SK-N-SH (cell line): ENCODE results near the gene SCAPER. TPM values are rescaled to one million over a fixed set of nuclear protein-coding genes. Genes with fewer than 3 reads are reported as not detected.

Experiments
- CTCF ChIA-PET: fragments of 300-600, 350-600 bp; formaldehyde crosslinking; extraction: SDS; loops from one replicate; lab custom pipeline; 2021; lab: Yijun Ruan, JAX
- POLR2A ChIA-PET: fragments of 350-600 bp; sonication (Branson Sonifier 250); formaldehyde crosslinking; extraction: SDS; loops from one replicate; lab custom pipeline; 2020; ENCODE audit warnings: antibody characterized with exemption, inconsistent platforms; lab: Yijun Ruan, JAX
- DNase-seq: peaks from one replicate; pipeline ENCODE4 v3.0.0; 2012
- H2AFZ ChIP-seq: fragments of 200-600 bp; sonication (generic); 2 replicates; pipeline ENCODE4 v1.8.1; 2016; ENCODE audit warnings: antibody characterized with exemption, mild to moderate bottlenecking, low read depth
- H3F3A ChIP-seq: fragments of 200-600 bp; sonication (generic); replicated peaks from 2 replicates; pipeline ENCODE3; 2016; ENCODE audit warnings: antibody characterized with exemption, mild to moderate bottlenecking; ENCODE audit not compliant: insufficient read depth
- H3K27ac ChIP-seq, 2 experiments: fragments of 200-500 bp in 1 of 2; fragments of 200-600 bp in 1 of 2; sonication (Bioruptor generic) in 1 of 2; sonication (generic), shearing (Covaris generic) in 1 of 2; 2 replicates each; pipeline versions ENCODE4 v1.5.1 to v1.6.1; 2014 to 2016; ENCODE audit warnings: low read depth in 2 of 2, inconsistent platforms in 1 of 2, low read length in 1 of 2, mild to moderate bottlenecking in 1 of 2, mixed read lengths in 1 of 2
- H3K27me3 ChIP-seq: fragments of 200-600 bp; sonication (generic), shearing (Covaris generic); 2 replicates; pipeline ENCODE4 v1.6.1; 2016; ENCODE audit warnings: mixed run types; ENCODE audit not compliant: insufficient read depth
- H3K36me3 ChIP-seq, 2 experiments: fragments of 200-500 bp in 1 of 2; fragments of 200-600 bp in 1 of 2; sonication (Bioruptor generic) in 1 of 2; sonication (generic) in 1 of 2; replicated peaks in 1 of 2; 2 replicates each; pipeline versions ENCODE3 to v1.5.1; 2014 to 2016; ENCODE audit warnings: low read length in 1 of 2, mild to moderate bottlenecking in 1 of 2; ENCODE audit not compliant: insufficient read depth in 2 of 2, control insufficient read depth in 1 of 2
- H3K4me1 ChIP-seq, 2 experiments: fragments of 200-500 bp in 1 of 2; fragments of 200-600 bp in 1 of 2; sonication (Bioruptor generic) in 1 of 2; sonication (generic), shearing (Covaris generic) in 1 of 2; 2 replicates each; pipeline versions ENCODE4 v1.5.1 to v1.6.1; 2014 to 2016; ENCODE audit warnings: low read depth in 1 of 2, low read length in 1 of 2, mixed run types in 1 of 2; ENCODE audit not compliant: insufficient read depth in 2 of 2, control insufficient read depth in 1 of 2
- H3K4me2 ChIP-seq: fragments of 200-600 bp; sonication (generic), shearing (Covaris generic); 2 replicates; pipeline ENCODE4 v1.6.1; 2017; ENCODE audit warnings: mixed run types
- H3K4me3 ChIP-seq, 2 experiments: fragments of 200-500 bp in 1 of 2; fragments of 200-600 bp in 1 of 2; sonication (Bioruptor generic) in 1 of 2; sonication (generic), shearing (Covaris generic) in 1 of 2; 2 replicates each; pipeline versions ENCODE4 v1.5.1 to v1.8.1; 2014 to 2016; ENCODE audit warnings: low read depth in 2 of 2, inconsistent platforms in 1 of 2, low read length in 1 of 2, mild to moderate bottlenecking in 1 of 2, mixed read lengths in 1 of 2, moderate library complexity in 1 of 2
- H3K79me2 ChIP-seq: fragments of 200-600 bp; sonication (generic); 2 replicates; pipeline ENCODE4 v1.8.1; 2017; ENCODE audit warnings: mild to moderate bottlenecking; ENCODE audit not compliant: insufficient read depth
- H3K9ac ChIP-seq: fragments of 200-600 bp; sonication (generic); 2 replicates; pipeline ENCODE4 v1.6.1; 2017; ENCODE audit warnings: mixed run types
- H3K9me2 ChIP-seq: fragments of 200-600 bp; sonication (generic); 2 replicates; pipeline ENCODE4 v1.6.1; 2017; ENCODE audit warnings: mixed run types
- H3K9me3 ChIP-seq: fragments of 200-600 bp; sonication (generic); 2 replicates; pipeline ENCODE4 v1.6.1; 2017; ENCODE audit warnings: mixed run types, mild to moderate bottlenecking, moderate library complexity
- H4K20me1 ChIP-seq: fragments of 200-600 bp; sonication (generic); 2 replicates; pipeline ENCODE4 v1.6.1; 2017; ENCODE audit warnings: mild to moderate bottlenecking, mixed run types; ENCODE audit not compliant: insufficient read depth
- EZH2phosphoT487 ChIP-seq: fragments of 200-600 bp; sonication (generic); IDR thresholded peaks from 2 replicates; pipeline ENCODE4 v1.6.1; 2017; ENCODE audit warnings: low read depth, mixed run types, mild to moderate bottlenecking, antibody characterized with exemption, moderate library complexity, borderline replicate concordance
- FOSL2 ChIP-seq: IDR thresholded peaks from 2 replicates; pipeline ENCODE4 v1.4.0; 2012; ENCODE audit warnings: low read depth, mild to moderate bottlenecking, moderate library complexity, borderline replicate concordance
- FOXJ3 ChIP-seq: sonication (generic); formaldehyde crosslinking; IDR thresholded peaks from 2 replicates; pipeline ENCODE4 v1.5.1; 2020; ENCODE audit warnings: mild to moderate bottlenecking, missing genetic modification reagents
- NFIC ChIP-seq: IDR thresholded peaks from 2 replicates; pipeline ENCODE4 v1.4.0; 2012; ENCODE audit warnings: borderline replicate concordance
- NRF1 ChIP-seq: IDR thresholded peaks from 2 replicates; pipeline ENCODE4 v1.6.1; 2012; ENCODE audit warnings: low read depth, mild to moderate bottlenecking, low read length
- RCOR1 ChIP-seq: fragments of 150-350 bp; IDR thresholded peaks from 2 replicates; pipeline ENCODE4 v1.6.1; 2017; ENCODE audit warnings: antibody characterized with exemption, low read length
- SIN3A ChIP-seq: IDR thresholded peaks from 2 replicates; pipeline ENCODE4 v1.6.1; 2012; ENCODE audit warnings: low read depth, mild to moderate bottlenecking, low read length, moderate library complexity, borderline replicate concordance
- TCF12 ChIP-seq: IDR thresholded peaks from 2 replicates; pipeline ENCODE4 v1.4.0; 2012
- ZBTB33 ChIP-seq: IDR thresholded peaks from 2 replicates; pipeline ENCODE4 v1.4.0; 2012; ENCODE audit warnings: low read depth, borderline replicate concordance
- WGBS: methylation state at CpG from one replicate; pipeline ENCODE4 v1.1.6; 2017; ENCODE audit warnings: low lambda C conversion rate; 5-methylcytosine and 5-hydroxymethylcytosine counted together
- polyA plus RNA-seq, 3 experiments: library from polyadenylated mRNA; depleted of rRNA; stranded (reverse); fragments of >200 nt; gene quantifications; 2 replicates each; pipeline ENCODE4 v1.2.3, GENCODE V29; 2012
- TF ChIP-seq, protein P1 (sequence below): fragments of 200-600 bp; sonication (generic); IDR thresholded peaks from 2 replicates; pipeline ENCODE4 v1.6.1; 2017; ENCODE audit warnings: antibody characterized with exemption, mild to moderate bottlenecking, moderate library complexity

The SCAPER gene
- polyA plus RNA-seq, 1 of the 3 experiments (the other 2 are of a cell fraction), result 1.8 TPM

- CTCF ChIA-PET, result interaction anchor here (0.9 to 1.2 kb wide), 2 partner anchors 12 to 16 kb away, joined by 3 read pairs; no protein-coding TSS in a partner anchor
- Histone ChIP-seq H3K27ac (no peak overlapping the region), H3F3A (no peaks in the 10 kb centered on the region), H3K4me2 (no peak overlapping the region), H4K20me1 (no peaks in the 10 kb centered on the region), H3K9me3 (no peaks in the 10 kb centered on the region), H3K4me1 (peaks cover 0 to 6% of the 10 kb centered on the region in 2 experiments; a peak in 2 of 4 replicates), H3K36me3 (no peaks in the 10 kb centered on the region), H3K9me2 (no peaks in the 10 kb centered on the region)
- TF ChIP-seq FOSL2 (no peak), FOXJ3 (CRISPR knock-in tag) (no peak), EZH2phosphoT487 (no peak), ZBTB33 (no peak), TCF12 (no peak), NRF1 (no peak)
- TF ChIP-seq, all 33 proteins: peak for 0
- WGBS, result 81% methylated on average over 1 of the region's 1 CpG
- Histone ChIP-seq H3K79me2 (no peaks in the 10 kb centered on the region), H3K9ac (no peak overlapping the region), H3K4me3 (no peak overlapping the region), H2AFZ (no peak overlapping the region), H3K27me3 (no peaks in the 10 kb centered on the region)
- POLR2A ChIA-PET, result no interaction called here
- DNase-seq, result no peak
These were observed 506.6 kb downstream of the SCAPER start for GRCh38 chr15:76398317-76399104.

GRCh38 chr15:76393614-76394013 lies 511.5 kb downstream of the SCAPER start:
- TF ChIP-seq SIN3A (no peak), RCOR1 (0 out of 2 replicates have a peak, but pooled peaks have one; percentile 16), NFIC (peak; percentile 70)
- TF ChIP-seq, protein P1, sequence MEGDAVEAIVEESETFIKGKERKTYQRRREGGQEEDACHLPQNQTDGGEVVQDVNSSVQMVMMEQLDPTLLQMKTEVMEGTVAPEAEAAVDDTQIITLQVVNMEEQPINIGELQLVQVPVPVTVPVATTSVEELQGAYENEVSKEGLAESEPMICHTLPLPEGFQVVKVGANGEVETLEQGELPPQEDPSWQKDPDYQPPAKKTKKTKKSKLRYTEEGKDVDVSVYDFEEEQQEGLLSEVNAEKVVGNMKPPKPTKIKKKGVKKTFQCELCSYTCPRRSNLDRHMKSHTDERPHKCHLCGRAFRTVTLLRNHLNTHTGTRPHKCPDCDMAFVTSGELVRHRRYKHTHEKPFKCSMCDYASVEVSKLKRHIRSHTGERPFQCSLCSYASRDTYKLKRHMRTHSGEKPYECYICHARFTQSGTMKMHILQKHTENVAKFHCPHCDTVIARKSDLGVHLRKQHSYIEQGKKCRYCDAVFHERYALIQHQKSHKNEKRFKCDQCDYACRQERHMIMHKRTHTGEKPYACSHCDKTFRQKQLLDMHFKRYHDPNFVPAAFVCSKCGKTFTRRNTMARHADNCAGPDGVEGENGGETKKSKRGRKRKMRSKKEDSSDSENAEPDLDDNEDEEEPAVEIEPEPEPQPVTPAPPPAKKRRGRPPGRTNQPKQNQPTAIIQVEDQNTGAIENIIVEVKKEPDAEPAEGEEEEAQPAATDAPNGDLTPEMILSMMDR, result no peak
- ChIA-PET POLR2A (no interaction called here), CTCF (interaction anchor here (0.6 to 1.7 kb wide), 2 partner anchors 17 to 107 kb away, joined by 3 read pairs; no protein-coding TSS in a partner anchor)
- no peak overlapping the region for H2AFZ ChIP-seq
- H3K79me2 ChIP-seq, result no peaks in the 10 kb centered on the region
- H4K20me1 ChIP-seq, result no peaks in the 10 kb centered on the region
- H3K27ac ChIP-seq, result no peak overlapping the region
- H3K9me2 ChIP-seq, result no peaks in the 10 kb centered on the region
- H3K4me2 ChIP-seq, result no peak overlapping the region
- no peaks in the 10 kb centered on the region for H3F3A ChIP-seq
- H3K9ac ChIP-seq, result no peak overlapping the region
- DNase-seq, result peak; percentile 57
- 89% methylated on average over 1 of the region's 1 CpG for WGBS
- peaks cover 0 to 7% of the 10 kb centered on the region in 2 experiments; a peak in 2 of 4 replicates for H3K4me1 ChIP-seq
- no peaks in the 10 kb centered on the region for H3K27me3 ChIP-seq
- no peaks in the 10 kb centered on the region for H3K36me3 ChIP-seq
- no peak overlapping the region for H3K4me3 ChIP-seq
- H3K9me3 ChIP-seq, result no peaks in the 10 kb centered on the region
